HepG2 (cell line): ENCODE results near the gene ANKRD11. TPM values are rescaled to one million over a fixed set of nuclear protein-coding genes. Genes with fewer than 3 reads are reported as not detected.
A peak's percentile ranks its signal among the peaks of the same experiment; 100 is the strongest.

Experiments used
- AKAP8 ChIP-seq: sonication (generic); formaldehyde crosslinking; IDR thresholded peaks from 2 replicates; pipeline ENCODE4 v1.5.1; 2020; ENCODE audit warnings: mild to moderate bottlenecking, missing genetic modification reagents
- AKNA ChIP-seq: sonication (generic); formaldehyde crosslinking; IDR thresholded peaks from 2 replicates; pipeline ENCODE4 v1.4.0; 2020; ENCODE audit warnings: missing genetic modification reagents, borderline replicate concordance
- BORCS8-MEF2B ChIP-seq: sonication (generic); formaldehyde crosslinking; IDR thresholded peaks from 2 replicates; pipeline ENCODE4 v1.8.0; 2022; ENCODE audit warnings: mild to moderate bottlenecking, missing genetic modification reagents
- E2F1 ChIP-seq: sonication (generic); formaldehyde crosslinking; IDR thresholded peaks from 2 replicates; pipeline ENCODE4 v1.5.0; 2020; ENCODE audit warnings: missing genetic modification reagents
- FUBP1 ChIP-seq: sonication (generic); formaldehyde crosslinking; IDR thresholded peaks from 2 replicates; pipeline ENCODE4 v1.5.1; 2020; ENCODE audit warnings: missing genetic modification reagents, mild to moderate bottlenecking, borderline replicate concordance
- GPN1 ChIP-seq: sonication (generic); formaldehyde crosslinking; IDR thresholded peaks from 2 replicates; pipeline ENCODE4 v1.5.1; 2020; ENCODE audit warnings: missing genetic modification reagents, borderline replicate concordance
- HNF4A ChIP-seq: sonication (generic); formaldehyde crosslinking; IDR thresholded peaks from 2 replicates; pipeline ENCODE4 v1.4.0; 2020; ENCODE audit warnings: missing genetic modification reagents
- KLF11 ChIP-seq: IDR thresholded peaks from 2 replicates; pipeline ENCODE4 v1.6.1; 2016; ENCODE audit warnings: missing compliant biosample characterization
- MIER3 ChIP-seq: IDR thresholded peaks from 2 replicates; pipeline ENCODE4 v1.6.1; 2016; ENCODE audit warnings: missing compliant biosample characterization, borderline replicate concordance
- MLXIP ChIP-seq: sonication (generic); formaldehyde crosslinking; IDR thresholded peaks from 2 replicates; pipeline ENCODE4 v1.9.0; 2021; ENCODE audit warnings: missing genetic modification reagents, borderline replicate concordance
- POGZ ChIP-seq: sonication (generic); formaldehyde crosslinking; IDR thresholded peaks from 2 replicates; pipeline ENCODE4 v1.4.0; 2020; ENCODE audit warnings: mild to moderate bottlenecking, missing genetic modification reagents
- RFX5 ChIP-seq: IDR thresholded peaks from 2 replicates; pipeline ENCODE4 v1.6.1; 2011; ENCODE audit warnings: low read depth, low read length, improper control_type of control experiment
- SUZ12 ChIP-seq: fragments of 150-350 bp; IDR thresholded peaks from 2 replicates; pipeline ENCODE4 v1.6.1; 2014; ENCODE audit warnings: low read depth, low read length
- ZMAT3 ChIP-seq: sonication (generic); formaldehyde crosslinking; conservative IDR thresholded peaks from 2 replicates; pipeline ENCODE4 v1.7.0; 2021; ENCODE audit warnings: missing genetic modification reagents
- ZNF709 ChIP-seq: sonication (generic); formaldehyde crosslinking; IDR thresholded peaks from 2 replicates; pipeline ENCODE4 v1.5.0; 2020; ENCODE audit warnings: mild to moderate bottlenecking, missing genetic modification reagents
- ZNF780A ChIP-seq: sonication (generic); formaldehyde crosslinking; IDR thresholded peaks from 2 replicates; pipeline ENCODE4 v1.8.0; 2022; ENCODE audit warnings: mild to moderate bottlenecking, missing genetic modification reagents, moderate library complexity
- polyA plus RNA-seq, 8 experiments: library from polyadenylated mRNA; depleted of rRNA in 3 of 8; stranded (reverse) in 7 of 8; unstranded in 1 of 8; fragments of >200 nt; fragmentation: Illumina TruSeq in 4 of 8; extraction: Trizol in 4 of 8; gene quantifications; 2 replicates each; pipeline versions ENCODE4 v1.2.1 to v1.2.3, GENCODE V29; 2011 to 2016; ENCODE audit warnings: low read depth in 4 of 8, missing spikeins in 1 of 8, mixed read lengths in 1 of 8; ENCODE audit not compliant: insufficient read depth in 1 of 8
- total RNA-seq, 5 experiments: library from RNA; depleted of rRNA; stranded (reverse); fragments of >200 nt; fragmentation: Illumina TruSeq; extraction: Trizol; gene quantifications; 2 replicates each; pipeline ENCODE4 v1.2.3, GENCODE V29; 2016; ENCODE audit warnings: low read depth in 1 of 5

Gene ANKRD11
- total and polyA plus RNA-seq, 2 of the 13 experiments (the other 11 are each of a cell fraction or from before 2014, with no cell fraction given), result 21.4 to 38.4 TPM

- TF ChIP-seq MLXIP (CRISPR knock-in tag) (0 out of 2 replicates have a peak, but pooled peaks have one; percentile 33), ZNF709 (CRISPR knock-in tag) (no peak), E2F1 (CRISPR knock-in tag) (0 out of 2 replicates have a peak, but pooled peaks have one; percentile 19), FUBP1 (CRISPR knock-in tag) (no peak), ZNF780A (CRISPR knock-in tag) (no peak), MIER3 (CRISPR knock-in tag) (peak; percentile 28; the same call in 1 of the 2 replicates), AKAP8 (CRISPR knock-in tag) (no peak), ZMAT3 (no peak), RFX5 (no peak), HNF4A (CRISPR knock-in tag) (0 out of 2 replicates have a peak, but pooled peaks have one; percentile 21), SUZ12 (no peak), BORCS8-MEF2B (CRISPR knock-in tag) (0 out of 2 replicates have a peak, but pooled peaks have one; percentile 10), KLF11 (no peak; the same call in 1 of the 2 replicates), POGZ (CRISPR knock-in tag) (peak; percentile 13; the same call in 1 of the 2 replicates), AKNA (CRISPR knock-in tag) (0 out of 2 replicates have a peak, but pooled peaks have one; percentile 39), GPN1 (no peak)
These were observed 47.2 kb downstream of the ANKRD11 start (continued) for GRCh38 chr16:89442990-89443726.
